Upper lobe of left lung (tissue), 6 donors: ENCODE results near the gene ZNF554. TPM values are rescaled to one million over a fixed set of nuclear protein-coding genes. Genes with fewer than 3 reads are reported as not detected.

Experiments used
- ATAC-seq, 2 donors: fragments of 200-7000 bp; cut with Tn5 transposase; one replicate each; pipeline ENCODE4 v1.9.1; 2022; ENCODE audit warnings: mild to moderate bottlenecking in 2 of 2, moderate library complexity in 2 of 2; ENCODE audit not compliant: low FRiP score in 2 of 2
- DNase-seq, 2 donors: peaks; one replicate each; pipeline ENCODE4 v3.0.0-alpha.2; 2019 to 2020
- H3K27ac ChIP-seq, 4 donors: fragments of 200-600 bp; sonication (generic); one replicate each; pipeline ENCODE4 v1.5.1; 2016 to 2019
- H3K27me3 ChIP-seq, 4 donors: fragments of 200-600 bp; sonication (generic); one replicate each; pipeline ENCODE4 v1.5.1; 2017 to 2019
- H3K36me3 ChIP-seq, 4 donors: fragments of 200-600 bp; sonication (generic); one replicate each; pipeline ENCODE4 v1.5.1; 2016 to 2019
- H3K4me1 ChIP-seq, 4 donors: fragments of 200-600 bp; sonication (generic); one replicate each; pipeline ENCODE4 v1.5.1; 2018 to 2019
- H3K4me3 ChIP-seq, 4 donors: fragments of 200-600 bp; sonication (generic); one replicate each; pipeline ENCODE4 v1.5.1; 2017 to 2019; ENCODE audit warnings: mild to moderate bottlenecking in 2 of 4, moderate library complexity in 1 of 4
- H3K9me3 ChIP-seq, 4 donors: fragments of 200-600 bp; sonication (generic); one replicate each; pipeline ENCODE4 v1.5.1; 2018 to 2019
- CTCF ChIP-seq, 6 experiments: fragments of 450-650 bp in 4 of 6; fragments of 200-600 bp in 2 of 6; sonication (generic) in 2 of 6; IDR thresholded peaks; one replicate each; pipeline ENCODE4 v1.5.1; 2016 to 2019; ENCODE audit warnings: antibody characterized with exemption in 6 of 6
- EP300 ChIP-seq, 4 donors: sonication (generic); formaldehyde crosslinking; IDR thresholded peaks; one replicate each; pipeline ENCODE4 v1.5.1; 2017; ENCODE audit warnings: antibody characterized with exemption in 4 of 4, control low read depth in 2 of 4
- POLR2A ChIP-seq, 4 donors: fragments of 450-650 bp; IDR thresholded peaks; one replicate each; pipeline ENCODE4 v1.5.1; 2016 to 2017; ENCODE audit warnings: antibody characterized with exemption in 4 of 4, mild to moderate bottlenecking in 2 of 4
- POLR2AphosphoS5 ChIP-seq, 2 donors: sonication (generic); formaldehyde crosslinking; IDR thresholded peaks; one replicate each; pipeline ENCODE4 v1.5.1; 2017; ENCODE audit warnings: antibody characterized with exemption in 2 of 2
- WGBS, 2 donors: methylation state at CpG; one replicate each; pipeline ENCODE4 v1.1.5; 2017 to 2018; 5-methylcytosine and 5-hydroxymethylcytosine counted together
- total RNA-seq, 6 donors: library from RNA; depleted of rRNA in 4 of 6; stranded (reverse); fragments of >200 nt in 4 of 6; gene quantifications; one replicate each; pipeline versions ENCODE4 v1.1.0 to v1.2.1, GENCODE V29; 2016 to 2021
- donor health status: DM: no; HTN: no; CAD: no; lungs with moderate emphysema.
- donor health status: DM: no; HTN: yes; CAD: no; lungs with severe emphysema.

Gene ZNF554
- total RNA-seq, 6 donors from 2014 or later = 3.2 to 11.5 (median 6.7) TPM

DNA sequence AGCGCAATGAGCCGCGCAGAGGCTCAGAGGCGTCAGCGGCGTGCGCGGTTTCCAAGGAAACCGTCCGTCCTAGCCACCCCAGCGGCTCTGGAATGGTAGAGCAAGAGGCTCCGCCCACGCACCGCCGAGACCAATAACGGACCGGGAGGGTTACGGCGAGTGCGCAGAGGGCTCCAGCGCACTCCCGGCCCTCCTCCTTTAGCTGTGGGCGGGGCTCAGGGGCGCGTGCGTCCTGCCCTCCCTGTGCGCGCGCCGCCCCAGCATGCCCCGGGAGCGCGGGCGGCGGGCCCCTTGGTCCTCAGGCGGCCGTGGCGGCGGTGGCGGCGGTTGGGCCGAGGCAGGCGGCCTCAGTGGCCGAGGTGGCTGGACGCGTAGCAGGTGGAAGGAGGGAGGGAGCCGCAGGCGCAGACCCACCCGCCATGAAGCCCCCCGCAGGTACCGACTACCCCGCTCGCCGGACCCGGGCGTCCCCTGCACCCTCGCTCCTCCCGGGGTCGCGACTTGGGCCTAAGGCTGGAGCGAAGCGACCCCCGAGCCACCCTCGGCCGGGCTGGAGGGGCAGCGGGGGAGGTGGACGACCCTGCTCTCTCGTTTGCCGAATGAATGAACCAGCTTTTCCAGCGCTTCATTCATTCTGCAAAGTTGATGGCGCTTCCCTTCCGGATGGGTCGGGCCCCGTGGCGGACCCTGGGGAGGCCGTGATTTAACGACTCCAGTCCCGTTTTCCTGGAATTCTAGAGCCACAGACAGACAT lies 34.2 kb upstream of the ZNF554 start, which contains the start of gene THOP1:
THOP1 (plus strand) TSS at position 260 of the 754 bp plus-strand sequence; CDS start at position 420, 160 bp downstream.
- peak within 1 kb of the TSS; percentile 36 to 66 (median 50) for H3K27ac ChIP-seq
- WGBS, 2 donors = 0% methylated on average over 9 to 29 of the region's 78 CpGs
- no peaks in the 10 kb centered on the region for H3K27me3 ChIP-seq
- TF ChIP-seq EP300 (IDR thresholded peaks at IDR 0.05) (no peak), POLR2A (IDR thresholded peaks at IDR 0.05) (peak in 2 of 4 donors; percentile 75 to 80), CTCF (IDR thresholded peaks at IDR 0.05) (peak in 2 of 6 experiments; percentile 38 to 45), POLR2AphosphoS5 (IDR thresholded peaks at IDR 0.05) (peak in 1 of 2 donors; percentile 58)
- DNase-seq (peak; percentile 98 to 99), ATAC-seq (peak; percentile 95 to 98)
- H3K4me1 ChIP-seq = peaks cover 36 to 51% (median 44%) of the 10 kb centered on the region in 4 donors
- peaks cover 0 to 4% (median 2%) of the 10 kb centered on the region in 4 donors for H3K36me3 ChIP-seq
- peak within 1 kb of the TSS; percentile 65 to 98 (median 88) for H3K4me3 ChIP-seq
- no peaks in the 10 kb centered on the region for H3K9me3 ChIP-seq

DNA sequence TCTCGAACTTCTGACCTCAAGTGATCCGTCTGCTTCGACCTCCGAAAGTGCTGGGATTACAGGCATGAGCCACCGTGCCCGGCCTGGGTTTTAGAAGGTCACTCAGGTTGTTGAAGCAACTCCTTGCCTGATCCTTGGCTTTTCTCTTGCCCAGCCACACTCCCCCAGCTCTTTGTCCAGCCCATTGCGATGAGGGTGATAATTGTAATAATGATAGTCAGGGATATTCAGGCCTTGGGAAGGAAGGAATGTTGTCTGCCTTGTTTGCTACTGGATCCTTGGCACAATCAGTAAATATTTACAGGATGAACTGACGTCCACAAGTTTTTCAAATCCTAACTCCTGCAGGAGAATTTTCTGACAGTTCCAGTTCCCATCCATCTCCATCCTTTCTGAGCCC lies 32.6 kb upstream of the ZNF554 start:
- H3K36me3 ChIP-seq = peaks cover 0 to 21% (median 14%) of the 10 kb centered on the region in 4 donors
- H3K27me3 ChIP-seq = no peaks in the 10 kb centered on the region
- ATAC-seq (no peak), DNase-seq (no peak)
- no peak overlapping the region for H3K27ac ChIP-seq
- no peak overlapping the region for H3K4me3 ChIP-seq
- H3K9me3 ChIP-seq = no peaks in the 10 kb centered on the region
- TF ChIP-seq EP300 (IDR thresholded peaks at IDR 0.05) (no peak), POLR2A (IDR thresholded peaks at IDR 0.05) (no peak), CTCF (IDR thresholded peaks at IDR 0.05) (no peak), POLR2AphosphoS5 (IDR thresholded peaks at IDR 0.05) (no peak)
- 89 to 95% methylated on average over 8 of the region's 8 CpGs for WGBS, 2 donors
- H3K4me1 ChIP-seq = peaks cover 20 to 34% (median 29%) of the 10 kb centered on the region in 4 donors

DNA sequence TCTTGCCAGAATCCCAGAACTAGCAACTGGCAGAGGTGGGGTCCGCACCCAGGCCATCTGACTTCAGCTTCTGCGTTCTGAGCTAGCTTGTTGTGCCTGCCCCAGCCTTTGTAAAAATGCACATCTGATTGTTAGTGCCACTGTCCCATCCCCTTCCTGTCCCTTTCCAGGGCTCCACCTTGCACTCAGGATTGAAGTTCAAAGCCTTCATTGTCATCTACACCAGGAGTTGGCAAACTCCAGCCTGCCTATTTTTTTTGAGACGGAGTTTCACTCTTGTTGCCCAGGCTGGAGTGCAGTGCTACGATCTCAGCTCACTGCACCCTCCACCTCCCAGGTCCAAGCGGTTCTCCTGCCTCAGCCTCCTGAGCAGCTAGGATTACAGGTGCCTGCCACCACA lies 31.4 kb upstream of the ZNF554 start:
- H3K27me3 ChIP-seq = no peaks in the 10 kb centered on the region
- no peak overlapping the region for H3K27ac ChIP-seq
- H3K4me3 ChIP-seq = no peak overlapping the region
- no peaks in the 10 kb centered on the region for H3K9me3 ChIP-seq
- TF ChIP-seq EP300 (IDR thresholded peaks at IDR 0.05) (no peak), CTCF (IDR thresholded peaks at IDR 0.05) (no peak), POLR2A (IDR thresholded peaks at IDR 0.05) (no peak), POLR2AphosphoS5 (IDR thresholded peaks at IDR 0.05) (no peak)
- H3K36me3 ChIP-seq = peaks cover 0 to 21% (median 14%) of the 10 kb centered on the region in 4 donors
- ATAC-seq (no peak), DNase-seq (no peak)
- H3K4me1 ChIP-seq = peaks cover 17 to 31% (median 24%) of the 10 kb centered on the region in 4 donors
- WGBS, 2 donors = 94 to 100% methylated on average over 5 of the region's 5 CpGs

- ATAC-seq (no peak), DNase-seq (no peak)
- 90 to 97% methylated on average over 6 to 14 of the region's 14 CpGs for WGBS, 2 donors
- Histone ChIP-seq H3K9me3 (no peaks in the 10 kb centered on the region), H3K4me3 (no peak overlapping the region), H3K36me3 (peaks cover 0 to 31% (median 16%) of the 10 kb centered on the region in 4 donors), H3K4me1 (peaks cover 7 to 12% (median 9%) of the 10 kb centered on the region in 4 donors), H3K27me3 (no peaks in the 10 kb centered on the region), H3K27ac (no peak overlapping the region)
- no peak for TF ChIP-seq POLR2AphosphoS5 (IDR thresholded peaks at IDR 0.05)
- no peak for TF ChIP-seq POLR2A (IDR thresholded peaks at IDR 0.05)
- TF ChIP-seq EP300 (IDR thresholded peaks at IDR 0.05) = no peak
- TF ChIP-seq CTCF (IDR thresholded peaks at IDR 0.05) = no peak
These were observed 29.5 kb upstream of the ZNF554 start for GRCh38 chr19:2790194-2790556.
